ENCODE measurements around the gene CAPN13.
"Not testable (repeated sequence)": the region's sequence is repeated elsewhere in the genome, so short reads cannot be mapped to it uniquely, and the experiment has no call there.

Gene CAPN13

GRCh38 chr2:30702694-30703093, 104.6 kb downstream of the CAPN13 start:
- no peak for DNase-seq

DNA sequence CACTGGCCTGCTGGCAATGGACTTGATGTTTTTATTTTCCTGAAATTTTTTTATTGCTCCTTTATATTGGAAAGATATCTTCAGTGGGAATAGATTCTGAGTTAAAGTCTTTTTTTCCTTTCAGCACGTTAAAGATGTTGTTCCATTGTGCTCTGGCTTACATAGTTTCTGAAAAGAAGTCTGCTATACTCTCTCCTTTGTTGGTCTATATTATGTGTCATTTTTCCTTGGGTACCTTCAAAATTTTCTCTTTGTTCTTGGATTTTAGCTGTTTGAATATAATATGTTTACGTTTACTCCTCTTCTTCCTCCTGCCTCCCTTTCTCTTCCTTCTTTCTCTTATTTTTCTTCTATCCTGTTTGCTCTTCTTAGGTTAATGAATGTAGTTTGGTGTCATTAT, 105.5 kb downstream of the CAPN13 start:
- DNase-seq = no peak

DNA sequence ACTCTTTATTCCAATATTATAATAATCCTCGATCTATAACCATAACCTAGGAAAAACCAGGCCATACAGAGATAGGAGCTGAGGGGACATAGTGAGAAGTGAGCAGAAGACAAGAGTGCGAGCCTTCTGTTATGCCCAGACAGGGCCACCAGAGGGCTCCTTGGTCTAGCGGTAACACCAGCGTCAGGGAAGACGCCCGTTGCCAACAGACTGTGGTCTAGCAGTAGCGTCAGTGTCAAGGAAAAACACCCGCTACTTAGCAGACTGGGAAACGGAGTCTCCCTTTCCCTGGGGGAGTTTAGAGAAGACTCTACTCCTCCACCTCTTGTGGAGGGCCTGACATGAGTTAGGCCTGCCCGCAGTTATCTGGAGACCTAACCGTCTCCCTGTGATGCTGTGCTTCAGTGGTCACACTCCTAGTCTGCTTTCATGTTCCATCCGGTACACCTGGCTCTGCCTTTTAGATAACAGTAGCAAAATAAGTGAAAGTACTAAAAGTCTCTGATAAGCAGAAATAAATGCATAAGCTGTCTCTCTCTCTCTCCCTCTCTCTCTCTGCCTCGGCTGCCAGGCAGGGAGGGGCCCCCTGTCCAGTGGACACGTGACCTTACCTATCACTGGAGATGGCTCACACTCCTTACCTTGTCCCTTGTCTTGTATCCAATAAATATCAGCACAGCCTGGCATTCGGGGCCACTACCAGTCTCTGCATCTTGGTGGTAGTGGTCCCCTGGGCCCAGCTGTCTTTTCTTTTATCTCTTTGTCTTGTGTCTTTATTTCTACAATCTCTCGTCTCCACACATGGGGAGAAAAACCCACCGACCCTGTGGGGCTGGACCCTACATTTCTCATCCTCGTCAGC, 109.8 kb downstream of the CAPN13 start:
- not testable (repeated sequence) for DNase-seq

- no peak for DNase-seq
These were observed 111.5 kb downstream of the CAPN13 start for GRCh38 chr2:30695749-30696148.

- peak; percentile 45 to 70 for DNase-seq
These were observed 112.8 kb downstream of the CAPN13 start for GRCh38 chr2:30694286-30695055.

- DNase-seq = no peak
These were observed 113.4 kb downstream of the CAPN13 start for GRCh38 chr2:30693821-30694281.

- DNase-seq = no peak
These were observed 114.4 kb downstream of the CAPN13 start for GRCh38 chr2:30692829-30693275.

DNA sequence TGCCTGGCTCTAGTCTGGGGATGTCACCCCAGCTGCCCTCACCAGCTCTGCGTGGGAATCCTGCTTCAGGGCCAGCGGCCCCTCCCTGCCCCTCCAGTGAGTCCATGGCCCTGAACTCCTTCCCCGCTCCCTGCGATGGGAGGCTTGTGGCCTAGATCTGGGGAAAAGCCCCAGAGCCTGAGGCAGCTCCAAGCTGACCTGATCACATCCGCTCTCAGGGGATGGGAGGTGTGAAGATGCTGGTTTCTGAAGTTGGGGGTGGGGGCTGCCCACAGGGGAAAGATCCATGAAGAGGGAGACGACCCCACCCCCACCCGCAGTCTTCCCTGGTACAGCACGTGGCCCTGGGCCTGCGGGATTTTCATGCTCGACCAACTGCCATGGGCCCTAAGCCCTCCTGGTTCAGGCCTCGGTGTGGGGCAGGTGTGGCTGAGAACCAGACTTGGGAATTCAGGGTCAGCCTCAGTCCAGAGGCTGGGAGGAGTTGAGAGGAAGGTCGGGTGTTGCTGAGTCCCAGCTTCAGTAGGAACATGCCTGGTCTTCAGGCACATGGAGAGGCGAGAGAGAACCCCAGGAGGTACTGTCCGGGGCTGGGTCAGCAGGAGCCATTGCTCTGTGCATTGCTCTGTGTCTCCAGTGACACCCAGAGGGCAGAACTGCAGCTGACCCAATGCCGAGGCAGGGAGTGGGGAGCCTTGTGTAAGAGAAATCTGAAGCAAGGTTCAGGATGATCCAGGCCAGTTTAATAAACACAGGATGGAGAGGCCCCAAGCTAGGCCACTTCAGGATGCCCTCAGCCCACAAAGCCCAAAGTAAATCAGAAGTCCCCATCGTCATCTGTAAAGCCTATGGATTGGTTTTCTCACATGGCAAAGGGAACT, 115.1 kb downstream of the CAPN13 start:
- no peak for DNase-seq

GRCh38 chr2:30691091-30691947, 115.9 kb downstream of the CAPN13 start:
- DNase-seq = no peak

- DNase-seq = no peak
These were observed 117.1 kb downstream of the CAPN13 start for GRCh38 chr2:30690126-30690561.

DNA sequence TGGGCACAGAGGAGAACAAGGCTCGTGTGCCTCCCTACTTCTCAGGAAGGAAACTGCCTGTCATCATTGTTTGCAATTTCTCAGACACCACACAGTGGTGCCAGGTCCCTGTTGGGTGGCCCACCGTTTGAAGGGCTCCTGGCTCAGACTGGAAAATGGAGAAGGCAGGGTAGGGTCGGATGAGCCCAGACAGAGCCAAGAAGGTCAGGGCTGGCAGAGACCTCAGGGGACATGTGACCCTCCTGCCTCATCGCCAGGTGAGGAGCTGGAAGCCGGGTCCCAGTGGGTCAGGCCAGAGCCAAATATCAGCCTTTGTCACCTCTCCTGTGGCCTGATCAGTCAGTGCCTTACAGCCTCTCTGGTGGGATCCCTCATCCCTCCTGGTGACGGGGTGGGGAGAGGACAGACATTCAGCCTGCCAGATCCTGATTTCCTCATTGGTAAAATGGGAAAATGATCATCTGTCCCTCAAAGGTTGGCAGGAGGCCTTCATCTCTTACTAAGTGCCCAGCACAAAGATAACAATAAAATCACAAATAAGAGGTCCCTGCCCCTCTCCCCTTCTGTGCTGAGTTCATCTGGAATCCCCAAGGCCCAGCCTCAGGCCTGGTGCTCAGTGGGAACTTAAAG, 117.6 kb downstream of the CAPN13 start:
- peak in 1 of 2 experiments; percentile 15 for DNase-seq

DNA sequence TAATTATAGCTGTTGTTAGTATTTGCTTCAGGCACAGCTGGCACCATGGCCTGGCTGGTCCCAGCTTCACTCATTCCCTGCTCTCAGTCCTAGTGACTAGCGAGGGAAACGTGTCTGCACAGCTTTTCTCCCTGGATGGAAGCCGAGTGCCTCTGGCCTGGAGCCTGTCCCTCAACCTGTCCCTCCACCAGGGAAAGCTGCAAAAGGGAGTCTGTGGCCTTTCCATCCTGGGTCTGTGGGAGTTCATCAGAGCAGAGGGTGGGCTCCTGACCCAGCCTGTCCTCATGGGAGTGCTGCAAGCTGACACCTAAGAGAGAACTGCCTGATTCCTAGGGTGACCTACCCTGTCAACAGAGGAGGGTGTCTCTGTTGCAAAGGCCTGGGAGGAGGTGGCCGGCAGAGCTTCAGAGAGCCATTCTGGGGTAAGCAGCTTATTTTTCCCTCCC, 118.3 kb downstream of the CAPN13 start:
- peak; percentile 81 to 91 for DNase-seq

DNA sequence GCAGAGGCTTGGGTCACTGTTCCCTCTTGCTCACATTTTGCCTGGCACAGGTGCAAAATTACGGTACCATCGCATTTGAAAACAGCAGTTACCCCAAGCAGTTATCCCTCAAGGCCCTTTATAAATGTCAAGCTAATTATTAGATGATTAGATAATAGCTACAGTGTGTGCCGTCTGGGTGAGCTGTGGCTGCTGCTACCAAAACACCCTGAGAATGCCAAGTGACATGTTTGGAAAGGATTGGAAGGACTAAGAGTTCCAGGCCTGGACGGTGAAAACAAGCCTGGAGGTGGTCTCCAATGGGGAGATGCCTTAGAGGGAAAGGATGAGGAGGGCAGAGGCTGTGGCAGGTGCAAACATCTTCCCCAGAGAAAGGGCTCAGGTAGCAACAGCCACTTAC, 120.6 kb downstream of the CAPN13 start:
- DNase-seq = peak in 1 of 2 experiments; percentile 34

GRCh38 chr2:30686000-30686399, 121.2 kb downstream of the CAPN13 start:
- DNase-seq = peak; percentile 44 to 74

DNA sequence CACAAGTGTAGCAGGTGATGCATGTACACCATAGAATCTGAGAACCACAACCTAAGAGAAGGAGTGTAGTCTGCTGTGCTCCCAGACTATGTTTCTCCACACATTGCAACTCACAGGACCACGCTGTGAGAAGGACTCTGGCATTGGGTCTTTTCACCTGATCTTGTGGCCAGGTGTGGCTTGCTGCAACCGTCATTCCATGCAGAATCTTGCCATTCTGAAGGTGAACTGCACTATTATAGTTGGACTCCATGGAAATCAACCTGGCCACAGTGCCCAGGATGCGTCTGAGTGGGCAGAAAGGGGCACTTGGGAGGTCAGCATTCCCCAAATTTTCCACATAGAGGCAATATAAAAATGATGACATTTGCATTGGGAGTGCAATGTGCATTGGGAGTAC, 122.2 kb downstream of the CAPN13 start:
- DNase-seq = no peak

- DNase-seq = no peak
These were observed 122.7 kb downstream of the CAPN13 start for GRCh38 chr2:30684516-30684915.

DNA sequence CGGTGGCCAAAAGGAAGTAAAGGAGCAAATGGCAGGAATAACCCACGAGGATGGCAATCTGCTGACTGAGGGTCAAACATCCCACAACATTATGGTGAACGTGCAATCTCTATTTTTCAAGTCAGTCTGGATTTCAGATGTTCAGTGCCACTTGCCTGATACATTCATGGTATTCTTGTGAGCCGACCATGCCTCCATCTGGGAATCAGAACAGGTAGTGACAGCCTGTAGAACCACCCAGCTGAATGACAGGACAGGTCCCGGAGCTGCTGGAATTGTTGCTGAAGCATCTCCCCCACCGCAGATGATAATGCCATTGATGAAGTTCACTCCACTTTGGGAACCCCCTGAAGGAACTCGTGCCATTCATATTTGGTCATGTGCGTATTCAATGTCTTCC, 123.2 kb downstream of the CAPN13 start:
- DNase-seq = no peak

GRCh38 chr2:30683236-30683956, 123.8 kb downstream of the CAPN13 start:
- DNase-seq = no peak

- no peak for DNase-seq
These were observed 126.2 kb downstream of the CAPN13 start for GRCh38 chr2:30681022-30681421.

DNA sequence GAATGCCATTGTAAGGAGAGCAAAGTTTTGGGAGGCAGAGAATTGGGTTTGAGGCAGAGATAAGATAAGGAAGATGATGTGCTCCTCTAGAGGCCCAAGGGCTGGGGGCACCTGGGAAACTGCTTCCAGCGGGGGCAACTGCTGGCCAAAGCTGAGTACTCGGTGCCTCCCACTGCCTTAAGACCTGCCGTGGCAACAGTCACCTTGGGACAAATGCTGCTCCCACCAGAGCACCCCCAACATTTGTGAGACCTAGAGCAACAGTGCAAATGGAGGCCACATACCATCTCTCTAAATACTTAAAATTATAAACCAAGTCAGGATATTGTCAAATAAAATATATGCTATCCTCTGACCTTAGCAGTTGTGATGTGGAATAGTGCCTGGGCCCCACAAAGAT, 127.1 kb downstream of the CAPN13 start:
- no peak for DNase-seq
